NT2/D1 (cell line): Measurements from ENCODE around the gene PRICKLE2.

Experiments used
- YY1 ChIP-seq: IDR thresholded peaks from 2 replicates; pipeline ENCODE4 v1.6.1; 2011; ENCODE audit not compliant: insufficient read length, insufficient read depth
- ZNF274 ChIP-seq: IDR thresholded peaks from 2 replicates; pipeline ENCODE4 v1.6.1; 2011; ENCODE audit warnings: mild to moderate bottlenecking, low read depth, low read length

- TF ChIP-seq ZNF274 (no peak), YY1 (no peak)
Measured at GRCh38 chr3:64056606-64057180, 168.6 kb downstream of the PRICKLE2 start.
